Liver (tissue), 3 donors: ENCODE measurements around the gene NEUROD4.

ENCODE experiments used
- EGR1 ChIP-seq, 2 donors: IDR thresholded peaks; 2 replicates each; pipeline ENCODE4 v1.6.1; 2016 to 2018; ENCODE audit warnings: antibody characterized with exemption in 2 of 2, low read depth in 2 of 2
- GABPA ChIP-seq, 2 donors: IDR thresholded peaks in 1 of 2; conservative IDR thresholded peaks in 1 of 2; 2 replicates each; pipeline ENCODE4 v1.6.1; 2016; ENCODE audit warnings: antibody characterized with exemption in 2 of 2, mild to moderate bottlenecking in 1 of 2, moderate library complexity in 1 of 2
- JUND ChIP-seq, 2 donors: IDR thresholded peaks; 2 replicates each; pipeline ENCODE4 v1.6.1; 2016; ENCODE audit warnings: antibody characterized with exemption in 2 of 2
- NR2F2 ChIP-seq: IDR thresholded peaks from 2 replicates; pipeline ENCODE4 v1.6.1; 2016; ENCODE audit warnings: antibody characterized with exemption
- RAD21 ChIP-seq, 2 donors: IDR thresholded peaks; 2 replicates each; pipeline ENCODE4 v1.6.1; 2016; ENCODE audit warnings: antibody characterized with exemption in 2 of 2, mild to moderate bottlenecking in 2 of 2
- RXRA ChIP-seq, 2 donors: IDR thresholded peaks; 2 replicates each; pipeline ENCODE4 v1.6.1; 2017 to 2018; ENCODE audit warnings: antibody characterized with exemption in 2 of 2, mild to moderate bottlenecking in 1 of 2
- SP1 ChIP-seq: IDR thresholded peaks from 2 replicates; pipeline ENCODE4 v1.6.1; 2018; ENCODE audit warnings: antibody characterized with exemption, mild to moderate bottlenecking
- TAF1 ChIP-seq: conservative IDR thresholded peaks from 2 replicates; pipeline ENCODE4 v1.6.1; 2016; ENCODE audit warnings: antibody characterized with exemption, mild to moderate bottlenecking
- YY1 ChIP-seq: IDR thresholded peaks from 2 replicates; pipeline ENCODE4 v1.6.1; 2016; ENCODE audit warnings: antibody characterized with exemption, mild to moderate bottlenecking
- TF ChIP-seq, protein P1 (sequence below): fragments of 150-350 bp; IDR thresholded peaks from 2 replicates; pipeline ENCODE4 v1.5.1; 2017; ENCODE audit warnings: improper control_type of control experiment, low read depth, low read length; ENCODE audit not compliant: missing input control
- TF ChIP-seq, protein P2 (sequence below): IDR thresholded peaks from 2 replicates; pipeline ENCODE4 v1.6.1; 2016; ENCODE audit warnings: antibody characterized with exemption, mild to moderate bottlenecking
- TF ChIP-seq, protein P3 (sequence below): IDR thresholded peaks from 2 replicates; pipeline ENCODE4 v1.6.1; 2016; ENCODE audit warnings: antibody characterized with exemption
- TF ChIP-seq, protein P4 (sequence below): IDR thresholded peaks from 2 replicates; pipeline ENCODE4 v1.6.1; 2016; ENCODE audit warnings: antibody characterized with exemption
- donor health status: healthy.
- donor health status: healthy.

DNA sequence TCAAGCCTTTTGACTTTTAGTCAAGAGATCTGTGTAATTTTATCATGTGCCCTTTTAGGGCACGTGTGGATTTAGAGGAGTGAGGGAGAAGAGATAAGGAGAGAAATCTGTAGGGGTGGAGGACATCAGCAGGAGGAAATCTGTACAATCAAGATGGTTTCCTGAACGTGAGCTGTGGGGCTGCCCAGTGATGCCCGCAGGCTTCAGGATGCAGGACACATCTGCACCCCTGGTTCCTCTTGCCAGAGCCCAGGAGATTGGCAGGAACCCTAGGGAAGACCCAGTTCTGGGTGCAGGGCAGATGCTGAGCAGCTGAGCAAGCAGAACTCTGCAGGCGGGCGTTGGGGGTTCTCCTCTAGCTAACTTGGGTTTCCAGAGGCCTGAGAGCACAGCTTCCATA, 23.6 kb upstream of the NEUROD4 start:
- TF ChIP-seq, protein P1, sequence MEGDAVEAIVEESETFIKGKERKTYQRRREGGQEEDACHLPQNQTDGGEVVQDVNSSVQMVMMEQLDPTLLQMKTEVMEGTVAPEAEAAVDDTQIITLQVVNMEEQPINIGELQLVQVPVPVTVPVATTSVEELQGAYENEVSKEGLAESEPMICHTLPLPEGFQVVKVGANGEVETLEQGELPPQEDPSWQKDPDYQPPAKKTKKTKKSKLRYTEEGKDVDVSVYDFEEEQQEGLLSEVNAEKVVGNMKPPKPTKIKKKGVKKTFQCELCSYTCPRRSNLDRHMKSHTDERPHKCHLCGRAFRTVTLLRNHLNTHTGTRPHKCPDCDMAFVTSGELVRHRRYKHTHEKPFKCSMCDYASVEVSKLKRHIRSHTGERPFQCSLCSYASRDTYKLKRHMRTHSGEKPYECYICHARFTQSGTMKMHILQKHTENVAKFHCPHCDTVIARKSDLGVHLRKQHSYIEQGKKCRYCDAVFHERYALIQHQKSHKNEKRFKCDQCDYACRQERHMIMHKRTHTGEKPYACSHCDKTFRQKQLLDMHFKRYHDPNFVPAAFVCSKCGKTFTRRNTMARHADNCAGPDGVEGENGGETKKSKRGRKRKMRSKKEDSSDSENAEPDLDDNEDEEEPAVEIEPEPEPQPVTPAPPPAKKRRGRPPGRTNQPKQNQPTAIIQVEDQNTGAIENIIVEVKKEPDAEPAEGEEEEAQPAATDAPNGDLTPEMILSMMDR = no peak
- TF ChIP-seq RAD21 (IDR thresholded peaks at IDR 0.05) = no peak
- TF ChIP-seq YY1 = no peak
- no peak for TF ChIP-seq NR2F2
- TF ChIP-seq EGR1 (IDR thresholded peaks at IDR 0.05; ENCODE audit: low read depth in 2 of 2) = no peak
- no peak for TF ChIP-seq SP1
- TF ChIP-seq, protein P2, sequence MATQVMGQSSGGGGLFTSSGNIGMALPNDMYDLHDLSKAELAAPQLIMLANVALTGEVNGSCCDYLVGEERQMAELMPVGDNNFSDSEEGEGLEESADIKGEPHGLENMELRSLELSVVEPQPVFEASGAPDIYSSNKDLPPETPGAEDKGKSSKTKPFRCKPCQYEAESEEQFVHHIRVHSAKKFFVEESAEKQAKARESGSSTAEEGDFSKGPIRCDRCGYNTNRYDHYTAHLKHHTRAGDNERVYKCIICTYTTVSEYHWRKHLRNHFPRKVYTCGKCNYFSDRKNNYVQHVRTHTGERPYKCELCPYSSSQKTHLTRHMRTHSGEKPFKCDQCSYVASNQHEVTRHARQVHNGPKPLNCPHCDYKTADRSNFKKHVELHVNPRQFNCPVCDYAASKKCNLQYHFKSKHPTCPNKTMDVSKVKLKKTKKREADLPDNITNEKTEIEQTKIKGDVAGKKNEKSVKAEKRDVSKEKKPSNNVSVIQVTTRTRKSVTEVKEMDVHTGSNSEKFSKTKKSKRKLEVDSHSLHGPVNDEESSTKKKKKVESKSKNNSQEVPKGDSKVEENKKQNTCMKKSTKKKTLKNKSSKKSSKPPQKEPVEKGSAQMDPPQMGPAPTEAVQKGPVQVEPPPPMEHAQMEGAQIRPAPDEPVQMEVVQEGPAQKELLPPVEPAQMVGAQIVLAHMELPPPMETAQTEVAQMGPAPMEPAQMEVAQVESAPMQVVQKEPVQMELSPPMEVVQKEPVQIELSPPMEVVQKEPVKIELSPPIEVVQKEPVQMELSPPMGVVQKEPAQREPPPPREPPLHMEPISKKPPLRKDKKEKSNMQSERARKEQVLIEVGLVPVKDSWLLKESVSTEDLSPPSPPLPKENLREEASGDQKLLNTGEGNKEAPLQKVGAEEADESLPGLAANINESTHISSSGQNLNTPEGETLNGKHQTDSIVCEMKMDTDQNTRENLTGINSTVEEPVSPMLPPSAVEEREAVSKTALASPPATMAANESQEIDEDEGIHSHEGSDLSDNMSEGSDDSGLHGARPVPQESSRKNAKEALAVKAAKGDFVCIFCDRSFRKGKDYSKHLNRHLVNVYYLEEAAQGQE = no peak
- no peak for TF ChIP-seq GABPA (IDR thresholded peaks at IDR 0.05 in 1 of 2, conservative IDR thresholded peaks at IDR 0.05 in 1 of 2)
- TF ChIP-seq, protein P3, sequence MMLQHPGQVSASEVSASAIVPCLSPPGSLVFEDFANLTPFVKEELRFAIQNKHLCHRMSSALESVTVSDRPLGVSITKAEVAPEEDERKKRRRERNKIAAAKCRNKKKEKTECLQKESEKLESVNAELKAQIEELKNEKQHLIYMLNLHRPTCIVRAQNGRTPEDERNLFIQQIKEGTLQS = no peak
- no peak for TF ChIP-seq TAF1
- TF ChIP-seq JUND (IDR thresholded peaks at IDR 0.05) = no peak
- TF ChIP-seq, protein P4, sequence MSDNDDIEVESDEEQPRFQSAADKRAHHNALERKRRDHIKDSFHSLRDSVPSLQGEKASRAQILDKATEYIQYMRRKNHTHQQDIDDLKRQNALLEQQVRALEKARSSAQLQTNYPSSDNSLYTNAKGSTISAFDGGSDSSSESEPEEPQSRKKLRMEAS = no peak
- TF ChIP-seq RXRA (IDR thresholded peaks at IDR 0.05) = no peak
